ENCODE results near the gene STPG3. TPM values are rescaled to one million over a fixed set of nuclear protein-coding genes. Genes with fewer than 3 reads are reported as not detected.

Gene STPG3
- total and polyA plus RNA-seq, 2 of the 13 experiments (the other 11 are each of a cell fraction or from before 2014, with no cell fraction given), result not detected

DNA sequence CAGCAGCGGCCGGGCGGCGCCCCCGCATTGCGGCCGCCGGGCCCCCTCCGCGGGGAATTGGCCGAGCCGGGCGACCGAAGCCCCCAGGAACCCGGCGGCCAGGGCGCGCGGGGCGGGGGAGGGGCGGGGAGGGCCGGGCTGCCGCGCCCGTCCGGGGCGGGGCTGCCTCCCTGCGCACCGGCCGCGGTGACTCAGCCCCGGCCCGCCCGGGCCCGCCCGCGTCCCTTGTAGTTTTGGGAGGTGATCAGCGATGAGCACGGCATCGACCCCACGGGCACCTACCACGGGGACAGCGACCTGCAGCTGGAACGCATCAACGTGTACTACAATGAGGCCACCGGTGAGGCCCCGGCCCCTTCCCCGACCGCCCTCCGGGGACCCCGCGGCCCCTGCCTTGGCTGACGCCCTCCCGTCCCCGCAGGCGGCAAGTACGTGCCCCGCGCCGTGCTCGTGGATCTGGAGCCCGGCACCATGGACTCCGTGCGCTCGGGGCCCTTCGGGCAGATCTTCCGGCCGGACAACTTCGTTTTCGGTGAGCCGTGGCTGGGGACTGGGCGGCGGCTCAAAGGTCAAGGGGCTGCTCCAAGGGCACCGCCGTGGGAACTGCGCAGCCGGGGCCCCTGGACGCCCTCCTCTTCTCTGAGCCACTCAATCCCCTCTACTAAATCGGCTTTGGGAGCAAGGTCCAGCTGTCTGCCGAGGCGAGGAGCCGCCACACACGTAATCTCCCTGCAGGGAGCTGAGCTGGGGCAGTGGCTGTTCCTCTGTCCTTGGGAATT lies 9.4 kb upstream of the STPG3 start (continued):
- TF ChIP-seq PCBP1 (IDR thresholded peaks at IDR 0.05; ENCODE audit: borderline replicate concordance, low read depth, low read length) (no peak), ADNP (CRISPR knock-in tag; IDR thresholded peaks at IDR 0.05) (no peak), ZBTB1 (CRISPR knock-in tag; IDR thresholded peaks at IDR 0.05; ENCODE audit: borderline replicate concordance) (no peak), ZNF225 (CRISPR knock-in tag; IDR thresholded peaks at IDR 0.05) (no peak), FOXO1 (CRISPR knock-in tag; IDR thresholded peaks at IDR 0.05) (no peak), NFIB (CRISPR knock-in tag; IDR thresholded peaks at IDR 0.05; ENCODE audit: borderline replicate concordance) (no peak), U2AF2 (IDR thresholded peaks at IDR 0.05; ENCODE audit: low read depth, low read length) (no peak), ZMAT3 (CRISPR knock-in tag; conservative IDR thresholded peaks at IDR 0.05) (peak; percentile 27; the same call in 1 of the 2 replicates), RXRB (CRISPR knock-in tag; IDR thresholded peaks at IDR 0.05; ENCODE audit: borderline replicate concordance) (no peak), ZNF3 (CRISPR knock-in tag; IDR thresholded peaks at IDR 0.05) (no peak), CCAR2 (optimal IDR thresholded peaks at IDR 0.05; ENCODE audit: low read depth, low read length) (no peak), NFE2L1 (CRISPR knock-in tag; IDR thresholded peaks at IDR 0.05; ENCODE audit: borderline replicate concordance) (peak; percentile 25; the same call in 1 of the 2 replicates), RAD21 (CRISPR knock-in tag; IDR thresholded peaks at IDR 0.05) (peak; percentile 37; the same call in 1 of the 2 replicates), ZNF207 (IDR thresholded peaks at IDR 0.05; ENCODE audit: borderline replicate concordance) (no peak), TARDBP (CRISPR knock-in tag; IDR thresholded peaks at IDR 0.05) (0 out of 2 replicates have a peak, but pooled peaks have one; percentile 44), SOX5 (CRISPR knock-in tag; IDR thresholded peaks at IDR 0.05; ENCODE audit: borderline replicate concordance) (no peak), ZNF782 (CRISPR knock-in tag; IDR thresholded peaks at IDR 0.05; ENCODE audit: borderline replicate concordance) (peak; percentile 25; the same call in 1 of the 2 replicates)
- TF ChIP-seq, protein P1, sequence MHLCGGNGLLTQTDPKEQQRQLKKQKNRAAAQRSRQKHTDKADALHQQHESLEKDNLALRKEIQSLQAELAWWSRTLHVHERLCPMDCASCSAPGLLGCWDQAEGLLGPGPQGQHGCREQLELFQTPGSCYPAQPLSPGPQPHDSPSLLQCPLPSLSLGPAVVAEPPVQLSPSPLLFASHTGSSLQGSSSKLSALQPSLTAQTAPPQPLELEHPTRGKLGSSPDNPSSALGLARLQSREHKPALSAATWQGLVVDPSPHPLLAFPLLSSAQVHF (CRISPR knock-in tag; IDR thresholded peaks at IDR 0.05), result no peak
- TF ChIP-seq, protein P2, sequence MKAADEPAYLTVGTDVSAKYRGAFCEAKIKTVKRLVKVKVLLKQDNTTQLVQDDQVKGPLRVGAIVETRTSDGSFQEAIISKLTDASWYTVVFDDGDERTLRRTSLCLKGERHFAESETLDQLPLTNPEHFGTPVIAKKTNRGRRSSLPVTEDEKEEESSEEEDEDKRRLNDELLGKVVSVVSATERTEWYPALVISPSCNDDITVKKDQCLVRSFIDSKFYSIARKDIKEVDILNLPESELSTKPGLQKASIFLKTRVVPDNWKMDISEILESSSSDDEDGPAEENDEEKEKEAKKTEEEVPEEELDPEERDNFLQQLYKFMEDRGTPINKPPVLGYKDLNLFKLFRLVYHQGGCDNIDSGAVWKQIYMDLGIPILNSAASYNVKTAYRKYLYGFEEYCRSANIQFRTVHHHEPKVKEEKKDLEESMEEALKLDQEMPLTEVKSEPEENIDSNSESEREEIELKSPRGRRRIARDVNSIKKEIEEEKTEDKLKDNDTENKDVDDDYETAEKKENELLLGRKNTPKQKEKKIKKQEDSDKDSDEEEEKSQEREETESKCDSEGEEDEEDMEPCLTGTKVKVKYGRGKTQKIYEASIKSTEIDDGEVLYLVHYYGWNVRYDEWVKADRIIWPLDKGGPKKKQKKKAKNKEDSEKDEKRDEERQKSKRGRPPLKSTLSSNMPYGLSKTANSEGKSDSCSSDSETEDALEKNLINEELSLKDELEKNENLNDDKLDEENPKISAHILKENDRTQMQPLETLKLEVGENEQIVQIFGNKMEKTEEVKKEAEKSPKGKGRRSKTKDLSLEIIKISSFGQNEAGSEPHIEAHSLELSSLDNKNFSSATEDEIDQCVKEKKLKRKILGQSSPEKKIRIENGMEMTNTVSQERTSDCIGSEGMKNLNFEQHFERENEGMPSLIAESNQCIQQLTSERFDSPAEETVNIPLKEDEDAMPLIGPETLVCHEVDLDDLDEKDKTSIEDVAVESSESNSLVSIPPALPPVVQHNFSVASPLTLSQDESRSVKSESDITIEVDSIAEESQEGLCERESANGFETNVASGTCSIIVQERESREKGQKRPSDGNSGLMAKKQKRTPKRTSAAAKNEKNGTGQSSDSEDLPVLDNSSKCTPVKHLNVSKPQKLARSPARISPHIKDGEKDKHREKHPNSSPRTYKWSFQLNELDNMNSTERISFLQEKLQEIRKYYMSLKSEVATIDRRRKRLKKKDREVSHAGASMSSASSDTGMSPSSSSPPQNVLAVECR (CRISPR knock-in tag; IDR thresholded peaks at IDR 0.05; ENCODE audit: borderline replicate concordance), result 0 out of 2 replicates have a peak, but pooled peaks have one; percentile 64
- TF ChIP-seq, protein P3, sequence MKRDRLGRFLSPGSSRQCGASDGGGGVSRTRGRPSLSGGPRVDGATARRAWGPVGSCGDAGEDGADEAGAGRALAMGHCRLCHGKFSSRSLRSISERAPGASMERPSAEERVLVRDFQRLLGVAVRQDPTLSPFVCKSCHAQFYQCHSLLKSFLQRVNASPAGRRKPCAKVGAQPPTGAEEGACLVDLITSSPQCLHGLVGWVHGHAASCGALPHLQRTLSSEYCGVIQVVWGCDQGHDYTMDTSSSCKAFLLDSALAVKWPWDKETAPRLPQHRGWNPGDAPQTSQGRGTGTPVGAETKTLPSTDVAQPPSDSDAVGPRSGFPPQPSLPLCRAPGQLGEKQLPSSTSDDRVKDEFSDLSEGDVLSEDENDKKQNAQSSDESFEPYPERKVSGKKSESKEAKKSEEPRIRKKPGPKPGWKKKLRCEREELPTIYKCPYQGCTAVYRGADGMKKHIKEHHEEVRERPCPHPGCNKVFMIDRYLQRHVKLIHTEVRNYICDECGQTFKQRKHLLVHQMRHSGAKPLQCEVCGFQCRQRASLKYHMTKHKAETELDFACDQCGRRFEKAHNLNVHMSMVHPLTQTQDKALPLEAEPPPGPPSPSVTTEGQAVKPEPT (CRISPR knock-in tag; IDR thresholded peaks at IDR 0.05; ENCODE audit: low read depth), result 0 out of 2 replicates have a peak, but pooled peaks have one; percentile 23
- TF ChIP-seq, protein P4, sequence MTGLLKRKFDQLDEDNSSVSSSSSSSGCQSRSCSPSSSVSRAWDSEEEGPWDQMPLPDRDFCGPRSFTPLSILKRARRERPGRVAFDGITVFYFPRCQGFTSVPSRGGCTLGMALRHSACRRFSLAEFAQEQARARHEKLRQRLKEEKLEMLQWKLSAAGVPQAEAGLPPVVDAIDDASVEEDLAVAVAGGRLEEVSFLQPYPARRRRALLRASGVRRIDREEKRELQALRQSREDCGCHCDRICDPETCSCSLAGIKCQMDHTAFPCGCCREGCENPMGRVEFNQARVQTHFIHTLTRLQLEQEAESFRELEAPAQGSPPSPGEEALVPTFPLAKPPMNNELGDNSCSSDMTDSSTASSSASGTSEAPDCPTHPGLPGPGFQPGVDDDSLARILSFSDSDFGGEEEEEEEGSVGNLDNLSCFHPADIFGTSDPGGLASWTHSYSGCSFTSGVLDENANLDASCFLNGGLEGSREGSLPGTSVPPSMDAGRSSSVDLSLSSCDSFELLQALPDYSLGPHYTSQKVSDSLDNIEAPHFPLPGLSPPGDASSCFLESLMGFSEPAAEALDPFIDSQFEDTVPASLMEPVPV (CRISPR knock-in tag; IDR thresholded peaks at IDR 0.05), result peak; percentile 60; the same call in 1 of the 2 replicates

Data from HepG2 (cell line).